ENCODE measurements around the gene KHK.

GRCh38 chr2:27065128-27065527, 21.4 kb upstream of the KHK start:
- TF ChIP-seq CTCF (IDR thresholded peaks at IDR 0.05; ENCODE audit: low read depth, low read length) (no peak), EZH2phosphoT487 (IDR thresholded peaks at IDR 0.05; ENCODE audit: low read depth) (no peak)
